Skeletal muscle satellite cell (primary cell): Measurements from ENCODE around the gene RTBDN.

Experiments
- H3K27me3 ChIP-seq: 2 replicates; pipeline ENCODE4 v1.7.0; 2013; ENCODE audit warnings: low read length; ENCODE audit not compliant: control insufficient read depth, insufficient read depth
- H3K36me3 ChIP-seq: 2 replicates; pipeline ENCODE4 v1.7.0; 2013; ENCODE audit warnings: mild to moderate bottlenecking, control low read depth, low read length; ENCODE audit not compliant: insufficient read depth
- H3K4me1 ChIP-seq: 2 replicates; pipeline ENCODE4 v1.7.0; 2013; ENCODE audit warnings: low read length; ENCODE audit not compliant: control insufficient read depth, insufficient read depth
- H3K4me2 ChIP-seq: 2 replicates; pipeline ENCODE4 v1.7.0; 2013; ENCODE audit warnings: mild to moderate bottlenecking, low read length
- H3K4me3 ChIP-seq: 2 replicates; pipeline ENCODE4 v1.7.0; 2013; ENCODE audit warnings: low read length
- H3K9ac ChIP-seq: 2 replicates; pipeline ENCODE4 v1.7.0; 2013; ENCODE audit warnings: mild to moderate bottlenecking, low read depth, low read length, moderate library complexity
- H3K9me3 ChIP-seq: replicated peaks from 2 replicates; pipeline ENCODE4 v1.7.0; 2013; ENCODE audit warnings: mild to moderate bottlenecking, control low read depth, low read length

The RTBDN gene

GRCh38 chr19:12794196-12794941 lies 40.0 kb downstream of the RTBDN start:
- Histone ChIP-seq H3K27me3 (no peaks in the 10 kb centered on the region), H3K9ac (peak overlapping the region; percentile 98), H3K4me2 (peak overlapping the region; percentile 91), H3K36me3 (peaks cover 11% of the 10 kb centered on the region), H3K4me3 (peak overlapping the region; percentile 96), H3K4me1 (peaks cover 26% of the 10 kb centered on the region), H3K9me3 (no peaks in the 10 kb centered on the region)

GRCh38 chr19:12793290-12794195 lies 40.8 kb downstream of the RTBDN start:
- peaks cover 34% of the 10 kb centered on the region for H3K4me1 ChIP-seq
- no peaks in the 10 kb centered on the region for H3K9me3 ChIP-seq
- peak overlapping the region; percentile 96 for H3K4me3 ChIP-seq

GRCh38 chr19:12792853-12793289 lies 41.5 kb downstream of the RTBDN start:
- Histone ChIP-seq H3K9ac (peak overlapping the region; percentile 98), H3K9me3 (no peaks in the 10 kb centered on the region), H3K4me3 (peak overlapping the region; percentile 96), H3K36me3 (peaks cover 10% of the 10 kb centered on the region), H3K4me2 (peak overlapping the region; percentile 91), H3K4me1 (peaks cover 41% of the 10 kb centered on the region), H3K27me3 (no peaks in the 10 kb centered on the region)

More at GRCh38 chr19:12793290-12794195, 40.8 kb downstream of the RTBDN start:
- no peaks in the 10 kb centered on the region for H3K27me3 ChIP-seq
- H3K9ac ChIP-seq = peak overlapping the region; percentile 98
- H3K4me2 ChIP-seq = peak overlapping the region; percentile 91
- H3K36me3 ChIP-seq = peaks cover 10% of the 10 kb centered on the region

GRCh38 chr19:12792051-12792852 lies 42.1 kb downstream of the RTBDN start:
- Histone ChIP-seq H3K9ac (peak overlapping the region; percentile 98), H3K4me1 (peaks cover 43% of the 10 kb centered on the region), H3K27me3 (no peaks in the 10 kb centered on the region), H3K9me3 (no peaks in the 10 kb centered on the region), H3K36me3 (peaks cover 10% of the 10 kb centered on the region), H3K4me3 (peak overlapping the region; percentile 96), H3K4me2 (peak overlapping the region; percentile 91)

GRCh38 chr19:12791345-12792050 lies 42.9 kb downstream of the RTBDN start, which contains the start of gene JUNB:
TSS of gene JUNB (plus strand) at chr19:12791486. CDS start at chr19:12791772, 286 bp downstream.
- Histone ChIP-seq H3K9me3 (no peaks in the 10 kb centered on the region), H3K4me1 (peaks cover 51% of the 10 kb centered on the region), H3K36me3 (peaks cover 10% of the 10 kb centered on the region), H3K4me3 (peak within 1 kb of the TSS; percentile 96), H3K4me2 (peak within 1 kb of the TSS; percentile 91), H3K9ac (peak within 1 kb of the TSS; percentile 98), H3K27me3 (no peaks in the 10 kb centered on the region)

DNA sequence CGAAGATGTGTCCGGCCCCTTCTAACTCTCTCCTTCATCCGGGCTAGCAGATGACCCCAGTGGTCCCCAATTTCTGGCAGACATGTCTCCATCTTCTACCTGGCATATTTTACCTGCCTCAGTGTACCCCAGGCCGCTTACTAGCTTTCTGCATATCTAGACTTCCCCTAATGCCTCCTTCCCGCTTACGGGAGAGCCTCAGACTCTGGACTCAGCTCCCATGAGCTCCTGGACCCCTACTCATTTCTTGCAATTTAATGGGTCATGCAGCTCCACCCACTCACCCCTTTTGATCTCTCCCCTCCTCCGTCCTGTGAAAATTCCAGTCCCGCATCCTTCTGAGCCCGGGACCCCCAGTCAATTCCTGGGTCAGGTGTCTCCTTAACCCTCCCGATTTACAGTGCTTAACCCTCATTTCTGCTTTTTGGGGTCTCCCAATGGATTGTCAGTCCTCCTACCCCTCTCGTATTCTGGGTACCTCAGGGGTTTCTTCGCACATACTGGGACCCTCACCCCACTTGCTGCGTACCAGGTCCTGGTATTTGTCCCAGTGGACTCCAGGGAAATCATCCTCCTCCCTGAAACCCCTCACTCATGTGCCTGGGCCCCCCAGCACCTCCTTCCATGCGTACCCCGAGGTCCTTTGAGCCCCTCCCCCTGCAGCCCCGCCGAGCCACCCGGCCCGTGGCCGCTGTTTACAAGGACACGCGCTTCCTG lies 43.6 kb downstream of the RTBDN start:
- H3K27me3 ChIP-seq = no peaks in the 10 kb centered on the region
- H3K9me3 ChIP-seq = no peaks in the 10 kb centered on the region
- H3K4me2 ChIP-seq = peak overlapping the region; percentile 91
- H3K9ac ChIP-seq = peak overlapping the region; percentile 98
- H3K4me1 ChIP-seq = peaks cover 52% of the 10 kb centered on the region
- peaks cover 10% of the 10 kb centered on the region for H3K36me3 ChIP-seq
- peak overlapping the region; percentile 69 for H3K4me3 ChIP-seq

GRCh38 chr19:12789904-12790619 lies 44.3 kb downstream of the RTBDN start:
- H3K4me2 ChIP-seq = peak overlapping the region; percentile 91
- H3K9me3 ChIP-seq = no peaks in the 10 kb centered on the region
- peaks cover 10% of the 10 kb centered on the region for H3K36me3 ChIP-seq
- H3K9ac ChIP-seq = peak overlapping the region; percentile 98
- H3K27me3 ChIP-seq = no peaks in the 10 kb centered on the region
- peak overlapping the region; percentile 69 for H3K4me3 ChIP-seq
- H3K4me1 ChIP-seq = peaks cover 59% of the 10 kb centered on the region

GRCh38 chr19:12789098-12789903 lies 45.1 kb downstream of the RTBDN start:
- H3K9me3 ChIP-seq = no peaks in the 10 kb centered on the region
- H3K36me3 ChIP-seq = peaks cover 10% of the 10 kb centered on the region
- H3K4me2 ChIP-seq = peak overlapping the region; percentile 91
- H3K4me3 ChIP-seq = peak overlapping the region; percentile 69
- no peaks in the 10 kb centered on the region for H3K27me3 ChIP-seq
- peaks cover 63% of the 10 kb centered on the region for H3K4me1 ChIP-seq
- H3K9ac ChIP-seq = peak overlapping the region; percentile 98

GRCh38 chr19:12788682-12789097 lies 45.7 kb downstream of the RTBDN start:
- H3K9me3 ChIP-seq = no peaks in the 10 kb centered on the region
- no peaks in the 10 kb centered on the region for H3K27me3 ChIP-seq
- H3K4me1 ChIP-seq = peaks cover 62% of the 10 kb centered on the region
- H3K36me3 ChIP-seq = peaks cover 10% of the 10 kb centered on the region
- H3K4me3 ChIP-seq = peak overlapping the region; percentile 69
- H3K9ac ChIP-seq = peak overlapping the region; percentile 98
- H3K4me2 ChIP-seq = peak overlapping the region; percentile 91
